Activated T-cell treated with anti-CD3 and anti-CD28 coated beads, Interleukin-2, amount 50 U/mL, for 48 hours (primary cell): Measurements from ENCODE around the gene ZNF710.

Experiments
- DNase-seq, 2 experiments: peaks; one replicate each; pipeline ENCODE4 v3.0.0-alpha.2; 2020

The ZNF710 gene

GRCh38 chr15:90083954-90084607, 83.0 kb downstream of the ZNF710 start:
- no peak for DNase-seq

GRCh38 chr15:90084876-90085423, 83.8 kb downstream of the ZNF710 start:
- no peak for DNase-seq

- DNase-seq = no peak
Measured at GRCh38 chr15:90085565-90085964, 84.4 kb downstream of the ZNF710 start.

GRCh38 chr15:90086868-90087268, 85.7 kb downstream of the ZNF710 start:
- DNase-seq = peak; percentile 75 to 78

GRCh38 chr15:90087454-90088154, 86.5 kb downstream of the ZNF710 start:
- DNase-seq = peak; percentile 49 to 59

- no peak for DNase-seq
Measured at GRCh38 chr15:90090226-90090848, 89.2 kb downstream of the ZNF710 start.

GRCh38 chr15:90091156-90091931, 90.2 kb downstream of the ZNF710 start:
- no peak for DNase-seq

- DNase-seq = peak; percentile 42 to 45
Measured at GRCh38 chr15:90095521-90095959, 94.4 kb downstream of the ZNF710 start.

GRCh38 chr15:90097475-90097874, 96.4 kb downstream of the ZNF710 start:
- DNase-seq = peak; percentile 63 to 70

GRCh38 chr15:90099072-90099867, 98.1 kb downstream of the ZNF710 start:
- DNase-seq = peak; percentile 45 to 48

- DNase-seq = peak in 1 of 2 experiments; percentile 49
Measured at GRCh38 chr15:90099868-90100831, 99.0 kb downstream of the ZNF710 start.

GRCh38 chr15:90101130-90101968, 100.2 kb downstream of the ZNF710 start:
- peak; percentile 57 to 59 for DNase-seq

- DNase-seq = peak; percentile 77 to 84
Measured at GRCh38 chr15:90101969-90102890, 101.1 kb downstream of the ZNF710 start, which contains the start of gene IDH2. Gene IDH2, minus strand, starts transcription at chr15:90102468. Its CDS starts 78 bp downstream, at chr15:90102390.

GRCh38 chr15:90103701-90104329, 102.7 kb downstream of the ZNF710 start:
- DNase-seq = no peak

GRCh38 chr15:90104551-90104950, 103.4 kb downstream of the ZNF710 start:
- no peak for DNase-seq

- no peak for DNase-seq
Measured at GRCh38 chr15:90105521-90105920, 104.4 kb downstream of the ZNF710 start.

GRCh38 chr15:90106522-90107117, 105.5 kb downstream of the ZNF710 start:
- no peak for DNase-seq
